Skin of body (tissue), 1 donor: ENCODE data around the gene SCYGR2. TPM values are rescaled to one million over a fixed set of nuclear protein-coding genes. Genes with fewer than 3 reads are reported as not detected.

ENCODE experiments used
- total RNA-seq: library from RNA; depleted of rRNA; stranded (reverse); fragments of >200 nt; gene quantifications from one replicate; pipeline ENCODE4 v1.2.3, GENCODE V29; 2014

Gene SCYGR2
- total RNA-seq, 1 donor from 2014 or later, result not detected

Other genes with a start within 250 kb of the SCYGR2 start
- not detected for gene TM4SF20, start 219.6 kb upstream of the SCYGR2 start, total RNA-seq
- gene SCYGR1, start 210.9 kb upstream of the SCYGR2 start, total RNA-seq, result not detected
- 27.1 TPM for gene AGFG1, start 126.7 kb upstream of the SCYGR2 start, total RNA-seq
- gene SCYGR3, start 15.9 kb downstream of the SCYGR2 start, total RNA-seq, result not detected
- 0.89 TPM for gene SCYGR4, start 18.6 kb downstream of the SCYGR2 start, total RNA-seq
- not detected for gene SCYGR5, start 67.9 kb downstream of the SCYGR2 start, total RNA-seq
- gene SLC19A3, start 119.1 kb downstream of the SCYGR2 start, total RNA-seq, result 18.3 TPM
- 2.4 TPM for gene SCYGR6, start 125.9 kb downstream of the SCYGR2 start, total RNA-seq
- not detected for gene SCYGR7, start 129.4 kb downstream of the SCYGR2 start, total RNA-seq
- gene SCYGR8, start 147.0 kb downstream of the SCYGR2 start, total RNA-seq, result 3.6 TPM
- gene CCL20, start 214.9 kb downstream of the SCYGR2 start, total RNA-seq, result 33.2 TPM